Mesendoderm (in vitro differentiated cells): ENCODE data around the gene WDSUB1.
A peak's percentile ranks its signal among the peaks of the same experiment; 100 is the strongest.

Experiments
- DNase-seq: peaks from one replicate; pipeline ENCODE4 v3.0.0; 2013
- H2AK5ac ChIP-seq: 2 replicates; pipeline ENCODE4 v1.6.1; 2013; ENCODE audit warnings: low read length, inconsistent platforms
- H2BK120ac ChIP-seq: 2 replicates; pipeline ENCODE4 v1.6.1; 2013; ENCODE audit warnings: low read depth, mild to moderate bottlenecking, low read length, moderate library complexity, mixed read lengths
- H2BK15ac ChIP-seq: replicated peaks from 2 replicates; pipeline ENCODE4 v1.6.1; 2013; ENCODE audit warnings: low read depth, mild to moderate bottlenecking, moderate library complexity
- H2BK5ac ChIP-seq: 2 replicates; pipeline ENCODE4 v1.6.1; 2013; ENCODE audit warnings: low read length, inconsistent platforms
- H3K18ac ChIP-seq: 2 replicates; pipeline ENCODE4 v1.6.1; 2013; ENCODE audit warnings: mild to moderate bottlenecking, low read length, mixed read lengths
- H3K23ac ChIP-seq: one replicate; pipeline ENCODE4 v1.6.1; 2013; ENCODE audit warnings: low read length
- H3K27ac ChIP-seq: 2 replicates; pipeline ENCODE4 v1.5.1; 2013; ENCODE audit warnings: low read depth, mild to moderate bottlenecking, inconsistent platforms, low read length, moderate library complexity
- H3K27me3 ChIP-seq: 2 replicates; pipeline ENCODE4 v1.6.1; 2013; ENCODE audit warnings: low read length, control low read depth, mild to moderate bottlenecking, inconsistent platforms; ENCODE audit not compliant: insufficient read depth, poor library complexity
- H3K36me3 ChIP-seq: 2 replicates; pipeline ENCODE4 v1.6.1; 2013; ENCODE audit warnings: low read length, inconsistent platforms; ENCODE audit not compliant: control insufficient read depth, insufficient read depth
- H3K4ac ChIP-seq: one replicate; pipeline ENCODE4 v1.6.1; 2013; ENCODE audit warnings: low read depth, mild to moderate bottlenecking, low read length, moderate library complexity
- H3K4me1 ChIP-seq: 2 replicates; pipeline ENCODE4 v1.6.1; 2013; ENCODE audit warnings: low read depth, low read length, inconsistent platforms; ENCODE audit not compliant: control insufficient read depth
- H3K4me2 ChIP-seq: 2 replicates; pipeline ENCODE4 v1.6.1; 2013; ENCODE audit warnings: low read length
- H3K4me3 ChIP-seq: 2 replicates; pipeline ENCODE4 v1.5.1; 2013; ENCODE audit warnings: mild to moderate bottlenecking, low read length
- H3K56ac ChIP-seq: one replicate; pipeline ENCODE4 v1.6.1; 2013; ENCODE audit warnings: low read length
- H3K79me1 ChIP-seq: 2 replicates; pipeline ENCODE4 v1.6.1; 2013; ENCODE audit warnings: low read length, inconsistent platforms
- H3K79me2 ChIP-seq: 2 replicates; pipeline ENCODE4 v1.6.1; 2013; ENCODE audit warnings: mild to moderate bottlenecking, low read length; ENCODE audit not compliant: control insufficient read depth, insufficient read depth
- H3K9ac ChIP-seq: 2 replicates; pipeline ENCODE4 v1.6.1; 2013; ENCODE audit warnings: low read length, inconsistent platforms
- H4K5ac ChIP-seq: one replicate; pipeline ENCODE4 v1.6.1; 2013; ENCODE audit warnings: low read length
- H4K8ac ChIP-seq: one replicate; pipeline ENCODE4 v1.6.1; 2013; ENCODE audit warnings: low read depth, mild to moderate bottlenecking, control low read depth, low read length, moderate library complexity
- WGBS: extraction: QIAGEN DNeasy Blood & Tissue Kit; methylation state at CpG from one replicate; pipeline ENCODE4 v1.1.7; 2013; ENCODE audit warnings: low lambda C conversion rate, missing lambda C conversion rate; ENCODE audit not compliant: insufficient coverage; ENCODE audit errors: extremely low coverage; 5-methylcytosine and 5-hydroxymethylcytosine counted together

The WDSUB1 gene

DNA sequence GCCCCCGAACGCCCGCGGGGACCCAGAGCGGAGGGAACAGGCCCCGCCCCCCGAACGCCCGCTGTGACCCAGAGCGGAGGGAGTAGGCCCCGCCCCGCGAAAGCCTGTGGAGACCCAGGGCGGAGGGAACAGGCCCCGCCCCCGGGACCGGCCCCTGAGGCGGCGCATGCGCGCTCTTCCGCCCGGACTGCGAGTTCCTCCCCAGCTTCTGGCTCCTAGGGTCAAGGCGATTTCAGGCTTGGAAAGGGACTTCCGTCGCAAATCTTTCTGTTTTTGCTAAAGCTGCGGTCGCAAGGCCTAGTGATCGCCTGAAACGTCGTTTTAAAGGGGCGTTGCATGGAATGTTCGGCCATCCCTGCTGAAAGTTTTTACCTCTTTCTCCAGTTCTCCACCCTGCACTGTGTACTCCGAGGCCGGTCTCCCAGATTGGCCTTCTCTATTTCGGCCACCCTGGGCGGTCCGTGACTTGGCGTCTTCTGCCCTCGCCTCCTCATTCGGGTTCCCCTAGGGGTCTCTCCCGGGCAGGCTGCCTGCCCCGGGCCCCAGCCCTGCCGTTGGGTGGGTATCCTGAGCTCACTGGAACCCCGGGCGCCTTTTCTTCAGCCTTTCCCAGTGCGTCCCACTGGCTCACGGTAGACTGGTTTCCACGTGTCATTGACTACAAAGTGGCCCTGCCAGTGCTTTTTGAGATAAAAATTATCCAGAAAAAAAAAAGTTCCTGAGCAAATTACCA, 372 bp upstream of the WDSUB1 start:
- peak overlapping the region; percentile 82 for H3K56ac ChIP-seq
- peaks cover 2% of the 10 kb centered on the region for H3K4me1 ChIP-seq
- peak overlapping the region; percentile 38 for H3K4me2 ChIP-seq
- peak overlapping the region; percentile 47 for H3K18ac ChIP-seq
- H4K8ac ChIP-seq, result peak overlapping the region; percentile 96
- peak overlapping the region; percentile 17 for H4K5ac ChIP-seq
- no peaks in the 10 kb centered on the region for H3K27me3 ChIP-seq
- no peak overlapping the region for H2AK5ac ChIP-seq
- peak; percentile 98 for DNase-seq
- H3K4me3 ChIP-seq, result peak overlapping the region; percentile 15
- no peak overlapping the region for H2BK15ac ChIP-seq
- peak overlapping the region; percentile 74 for H3K9ac ChIP-seq
- no CpG with 5 or more reads among the region's 50 CpGs for WGBS
- H3K23ac ChIP-seq, result no peak overlapping the region
- no peaks in the 10 kb centered on the region for H3K36me3 ChIP-seq
- H2BK120ac ChIP-seq, result no peak overlapping the region
- no peak overlapping the region for H2BK5ac ChIP-seq
- H3K27ac ChIP-seq, result peak overlapping the region; percentile 74
- peak overlapping the region; percentile 77 for H3K4ac ChIP-seq
- H3K79me1 ChIP-seq, result peaks cover 2% of the 10 kb centered on the region
- no peaks in the 10 kb centered on the region for H3K79me2 ChIP-seq

DNA sequence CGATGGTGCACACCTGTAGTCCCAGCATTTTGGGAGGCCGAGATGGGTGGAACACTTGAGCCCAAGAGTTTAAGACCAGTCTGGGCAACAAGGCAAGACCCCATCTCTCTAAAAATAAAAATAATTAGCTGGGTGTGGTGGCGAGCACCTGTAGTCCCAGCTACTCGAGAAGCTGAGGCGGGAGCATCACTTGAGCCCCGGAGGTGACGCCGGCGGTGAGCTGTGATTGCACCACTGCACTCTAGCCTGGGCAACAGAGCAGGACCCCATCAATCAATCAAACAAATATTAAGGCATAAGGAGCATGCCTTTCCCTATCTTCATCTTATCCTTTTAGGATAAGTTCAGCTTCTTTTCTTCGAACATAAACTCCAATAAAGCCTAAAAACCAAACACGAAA, 1.1 kb downstream of the WDSUB1 start:
- no peak for DNase-seq
- H3K36me3 ChIP-seq, result no peaks in the 10 kb centered on the region
- no peak overlapping the region for H3K18ac ChIP-seq
- no peak overlapping the region for H3K4me3 ChIP-seq
- no peak overlapping the region for H2BK5ac ChIP-seq
- no peak overlapping the region for H3K27ac ChIP-seq
- H3K56ac ChIP-seq, result no peak overlapping the region
- WGBS, result no CpG with 5 or more reads among the region's 11 CpGs
- H4K8ac ChIP-seq, result no peak overlapping the region
- H3K4me2 ChIP-seq, result peak overlapping the region; percentile 33
- peaks cover 2% of the 10 kb centered on the region for H3K4me1 ChIP-seq
- H3K79me1 ChIP-seq, result peaks cover 2% of the 10 kb centered on the region
- no peaks in the 10 kb centered on the region for H3K27me3 ChIP-seq
- no peaks in the 10 kb centered on the region for H3K79me2 ChIP-seq
- H3K9ac ChIP-seq, result peak overlapping the region; percentile 82
- no peak overlapping the region for H2BK120ac ChIP-seq
- H4K5ac ChIP-seq, result no peak overlapping the region
- no peak overlapping the region for H3K4ac ChIP-seq
- no peak overlapping the region for H3K23ac ChIP-seq
- no peak overlapping the region for H2AK5ac ChIP-seq
- no peak overlapping the region for H2BK15ac ChIP-seq

DNA sequence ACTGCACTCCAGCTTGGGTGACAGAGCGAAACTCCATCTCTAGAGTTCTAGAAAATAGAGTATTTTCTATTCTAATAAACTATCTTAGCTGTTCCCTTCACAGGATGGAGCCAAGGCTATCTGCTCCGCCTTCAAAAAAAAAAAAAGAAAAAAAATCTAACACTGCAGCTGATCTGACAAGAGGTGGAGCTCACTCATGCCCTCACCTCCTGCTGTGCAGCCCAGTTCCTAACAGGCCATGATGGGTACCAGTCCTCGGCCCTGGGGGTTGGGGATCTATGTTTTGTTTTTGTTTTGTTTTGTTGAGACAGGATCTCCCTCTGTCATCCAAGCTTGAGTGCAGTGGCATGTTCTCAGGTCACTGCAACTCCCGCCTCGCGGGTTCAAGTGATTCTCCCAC, 3.0 kb downstream of the WDSUB1 start:
- Histone ChIP-seq H3K79me1 (peaks cover 2% of the 10 kb centered on the region), H3K4ac (no peak overlapping the region), H3K36me3 (no peaks in the 10 kb centered on the region), H2BK5ac (no peak overlapping the region), H3K18ac (no peak overlapping the region), H3K4me1 (peaks cover 2% of the 10 kb centered on the region), H3K9ac (no peak overlapping the region), H2BK15ac (no peak overlapping the region), H3K56ac (no peak overlapping the region), H3K27ac (no peak overlapping the region), H3K4me3 (no peak overlapping the region), H2BK120ac (no peak overlapping the region), H2AK5ac (no peak overlapping the region), H3K4me2 (no peak overlapping the region), H3K79me2 (no peaks in the 10 kb centered on the region), H3K23ac (no peak overlapping the region), H3K27me3 (no peaks in the 10 kb centered on the region), H4K5ac (no peak overlapping the region), H4K8ac (no peak overlapping the region)
- DNase-seq, result no peak
- WGBS, result no CpG with 5 or more reads among the region's 6 CpGs

DNA sequence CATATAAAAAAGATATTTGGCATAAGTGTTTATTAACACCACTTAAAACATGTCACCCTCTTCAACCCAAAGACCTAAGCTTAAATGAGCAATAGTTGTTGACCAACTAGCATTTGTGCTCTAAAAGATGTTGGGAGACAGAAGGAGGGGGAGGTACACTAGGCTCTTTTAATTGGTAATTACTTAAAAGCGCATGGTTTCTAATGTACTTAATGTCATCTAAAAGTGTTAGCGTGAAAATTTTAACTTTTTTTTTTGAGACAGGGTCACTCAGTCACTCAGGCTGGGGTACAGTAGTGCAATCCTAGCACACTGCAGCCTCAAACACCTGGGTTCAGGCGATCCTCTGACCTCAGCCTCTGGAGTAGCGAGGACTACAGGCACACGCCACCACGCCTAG, 5.5 kb downstream of the WDSUB1 start:
- Histone ChIP-seq H3K36me3 (no peaks in the 10 kb centered on the region), H2BK120ac (no peak overlapping the region), H3K4me3 (no peak overlapping the region), H4K8ac (no peak overlapping the region), H2BK15ac (no peak overlapping the region), H3K9ac (no peak overlapping the region), H3K27me3 (no peaks in the 10 kb centered on the region), H2BK5ac (no peak overlapping the region), H3K27ac (no peak overlapping the region), H3K18ac (no peak overlapping the region), H3K4me1 (peaks cover 2% of the 10 kb centered on the region), H3K56ac (no peak overlapping the region), H3K4ac (no peak overlapping the region), H3K79me2 (no peaks in the 10 kb centered on the region), H3K4me2 (no peak overlapping the region), H4K5ac (no peak overlapping the region), H3K23ac (no peak overlapping the region), H2AK5ac (no peak overlapping the region), H3K79me1 (peaks cover 2% of the 10 kb centered on the region)
- no CpG with 5 or more reads among the region's 6 CpGs for WGBS
- DNase-seq, result no peak

DNA sequence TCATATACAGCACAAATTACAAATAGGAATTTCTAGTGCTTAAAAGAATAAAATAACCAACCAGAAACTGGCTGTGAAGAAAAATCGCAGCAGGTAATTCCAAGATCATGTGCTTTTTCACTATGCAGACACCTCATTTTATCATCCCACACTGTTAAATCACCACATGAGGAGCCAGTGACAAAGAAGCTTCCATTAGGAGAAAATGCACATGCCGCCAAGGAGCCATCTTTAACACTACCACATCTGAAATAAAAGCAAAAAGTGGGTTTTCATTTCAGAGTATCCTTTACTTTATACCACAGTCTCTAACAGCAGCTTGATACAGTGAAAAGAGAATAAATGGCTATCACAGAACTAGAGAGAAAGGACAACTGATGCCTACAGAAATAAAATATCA, 6.8 kb downstream of the WDSUB1 start:
- no peak overlapping the region for H3K18ac ChIP-seq
- H3K4me2 ChIP-seq, result no peak overlapping the region
- H4K8ac ChIP-seq, result no peak overlapping the region
- H2BK15ac ChIP-seq, result no peak overlapping the region
- no peak overlapping the region for H3K4me3 ChIP-seq
- H2BK120ac ChIP-seq, result no peak overlapping the region
- no CpG with 5 or more reads among the region's 2 CpGs for WGBS
- H3K4ac ChIP-seq, result no peak overlapping the region
- no peak overlapping the region for H2BK5ac ChIP-seq
- no peaks in the 10 kb centered on the region for H3K79me2 ChIP-seq
- H3K79me1 ChIP-seq, result peaks cover 2% of the 10 kb centered on the region
- H3K27ac ChIP-seq, result no peak overlapping the region
- H3K9ac ChIP-seq, result no peak overlapping the region
- H3K36me3 ChIP-seq, result no peaks in the 10 kb centered on the region
- H3K4me1 ChIP-seq, result no peaks in the 10 kb centered on the region
- H3K56ac ChIP-seq, result no peak overlapping the region
- H4K5ac ChIP-seq, result no peak overlapping the region
- no peaks in the 10 kb centered on the region for H3K27me3 ChIP-seq
- no peak overlapping the region for H2AK5ac ChIP-seq
- no peak for DNase-seq
- no peak overlapping the region for H3K23ac ChIP-seq

DNA sequence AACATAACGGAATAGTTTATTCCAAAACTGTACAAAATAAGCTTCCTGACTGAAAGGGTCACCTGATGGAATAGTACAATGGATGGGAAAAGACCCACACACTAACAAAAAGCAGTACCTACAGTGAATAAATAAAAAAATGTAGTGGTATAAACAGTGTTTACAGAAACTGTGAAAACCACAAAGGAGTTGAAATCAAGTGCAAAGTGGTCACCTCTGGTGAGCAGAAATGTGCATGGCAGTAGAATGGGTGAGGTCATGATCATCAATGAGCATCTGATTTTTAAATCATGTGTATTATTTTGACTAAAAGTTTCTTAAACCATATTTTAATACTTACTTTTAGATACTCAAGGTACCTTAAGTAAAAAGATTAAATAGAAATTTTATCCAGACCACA, 11.4 kb downstream of the WDSUB1 start:
- WGBS, result no CpG with 5 or more reads among the region's 1 CpG
- Histone ChIP-seq H3K23ac (no peak overlapping the region), H3K4ac (no peak overlapping the region), H2AK5ac (no peak overlapping the region), H3K56ac (no peak overlapping the region), H3K9ac (no peak overlapping the region), H2BK5ac (no peak overlapping the region), H2BK15ac (no peak overlapping the region), H3K27ac (no peak overlapping the region), H3K79me1 (no peaks in the 10 kb centered on the region), H4K8ac (no peak overlapping the region), H3K27me3 (no peaks in the 10 kb centered on the region), H3K79me2 (no peaks in the 10 kb centered on the region), H3K4me2 (no peak overlapping the region), H3K36me3 (no peaks in the 10 kb centered on the region), H4K5ac (no peak overlapping the region), H3K4me3 (no peak overlapping the region), H3K18ac (no peak overlapping the region), H3K4me1 (peaks cover 3% of the 10 kb centered on the region), H2BK120ac (no peak overlapping the region)
- no peak for DNase-seq
